GM19240 (cell line): ENCODE measurements around the gene SDC1.
"Not testable (repeated sequence)": the region's sequence is repeated elsewhere in the genome, so short reads cannot be mapped to it uniquely, and the experiment has no call there.

Experiments used
- DNase-seq: peaks from one replicate; pipeline ENCODE4 v3.0.0; 2011; ENCODE audit warnings: low spot score; ENCODE audit not compliant: insufficient read length

The SDC1 gene

DNA sequence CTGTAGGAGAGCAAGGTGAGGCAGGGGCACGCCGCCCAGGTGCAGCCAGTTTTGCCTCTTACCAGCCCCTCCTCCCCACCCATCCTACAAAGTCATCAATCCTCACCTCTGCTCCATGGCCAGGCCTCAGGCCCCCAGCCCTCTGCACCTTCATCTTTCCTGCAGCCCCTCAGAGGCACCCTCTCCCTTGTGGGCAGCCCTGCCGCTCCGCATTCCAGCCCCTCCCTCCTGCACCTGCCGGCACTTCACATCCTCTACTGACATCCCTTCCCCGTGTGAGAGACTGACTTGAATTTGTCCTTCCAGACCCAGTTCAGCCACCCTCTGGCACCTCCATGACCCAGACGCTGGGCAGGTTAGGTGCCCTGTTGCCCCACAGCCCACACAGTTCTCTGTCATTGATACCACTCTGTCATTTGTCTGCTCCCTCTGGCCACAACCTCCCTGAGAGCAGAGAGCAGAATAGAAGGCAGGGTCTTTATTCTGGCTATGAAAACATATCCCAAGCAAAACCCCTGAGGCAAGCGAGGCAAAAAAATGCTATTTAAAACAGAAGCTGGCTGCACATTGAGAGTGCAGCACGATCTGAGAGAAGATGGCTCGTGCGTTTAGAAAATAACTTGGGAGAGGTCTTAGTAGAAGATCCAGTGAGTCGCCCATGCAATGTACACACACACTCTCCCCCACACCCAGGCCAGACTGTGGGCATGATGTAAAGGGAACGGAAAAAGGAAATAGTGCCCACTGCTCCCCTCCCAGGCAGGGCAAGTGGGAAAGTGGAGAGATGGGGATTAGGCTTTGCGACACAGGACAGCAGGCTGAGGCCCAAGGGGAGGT, 25.9 kb downstream of the SDC1 start:
- DNase-seq: no peak

DNA sequence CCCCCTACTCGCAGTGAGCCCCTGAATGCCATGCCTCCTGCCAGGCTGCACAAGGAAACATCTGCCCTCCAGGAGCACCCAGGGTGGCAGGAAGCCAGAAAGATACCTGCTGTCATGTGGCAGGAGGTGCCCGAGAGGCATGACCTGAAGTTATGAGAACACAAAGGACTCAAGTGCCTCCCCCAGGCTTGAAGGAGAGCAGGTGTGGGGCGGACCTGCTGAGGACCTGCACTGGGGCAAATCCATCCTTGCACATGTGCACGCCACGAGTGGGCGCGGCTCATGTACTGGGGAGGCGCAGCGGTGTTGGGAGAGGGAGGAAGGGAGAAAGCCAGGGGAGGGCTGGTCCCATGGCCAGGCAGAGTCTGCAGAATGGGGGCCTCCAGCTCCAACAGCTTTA, 26.9 kb downstream of the SDC1 start:
- no peak for DNase-seq

DNA sequence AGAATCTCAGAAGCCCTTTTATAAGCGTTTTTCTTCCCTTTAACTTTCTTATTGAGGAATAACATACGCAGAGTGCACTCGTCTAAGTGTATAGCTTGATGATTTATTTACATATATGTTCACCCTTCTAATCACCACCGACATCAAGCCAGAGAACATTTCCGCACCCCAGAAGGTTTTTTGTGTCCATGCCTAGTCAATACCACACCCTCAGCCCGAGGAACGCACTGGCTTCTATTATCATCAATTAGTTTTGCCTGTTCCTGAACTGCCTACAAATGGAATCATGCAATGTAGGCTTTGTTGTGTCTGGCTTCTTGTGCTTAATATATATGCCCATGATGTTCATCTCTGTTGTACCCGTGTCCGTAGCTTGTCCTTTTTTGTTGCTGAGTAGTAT, 27.7 kb downstream of the SDC1 start:
- no peak for DNase-seq

DNA sequence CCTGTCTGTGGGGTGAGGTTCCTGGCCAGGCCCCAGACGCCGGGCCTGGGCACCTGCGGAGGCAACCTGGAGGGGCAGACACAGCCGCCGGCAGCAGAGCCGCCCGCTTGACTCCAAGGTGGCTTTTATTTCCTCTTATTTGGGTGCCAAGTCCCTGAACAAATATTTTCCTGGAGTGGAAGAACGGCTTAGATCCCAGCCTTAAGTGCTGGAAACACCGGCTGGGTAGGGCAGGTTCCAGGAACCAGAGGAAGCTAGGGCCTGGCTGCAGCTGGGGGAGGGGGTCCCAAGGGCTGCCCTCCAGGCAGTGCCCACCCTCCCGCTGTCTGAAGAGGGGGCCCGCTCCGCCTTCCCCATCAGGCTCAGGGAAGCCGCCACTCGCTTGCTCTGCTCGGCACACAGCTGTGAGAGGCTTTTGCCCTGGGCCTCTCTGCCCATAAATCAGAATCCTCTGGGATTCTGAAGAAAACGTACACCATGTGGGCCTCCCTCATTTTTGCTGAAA, 28.2 kb downstream of the SDC1 start:
- no peak for DNase-seq

DNA sequence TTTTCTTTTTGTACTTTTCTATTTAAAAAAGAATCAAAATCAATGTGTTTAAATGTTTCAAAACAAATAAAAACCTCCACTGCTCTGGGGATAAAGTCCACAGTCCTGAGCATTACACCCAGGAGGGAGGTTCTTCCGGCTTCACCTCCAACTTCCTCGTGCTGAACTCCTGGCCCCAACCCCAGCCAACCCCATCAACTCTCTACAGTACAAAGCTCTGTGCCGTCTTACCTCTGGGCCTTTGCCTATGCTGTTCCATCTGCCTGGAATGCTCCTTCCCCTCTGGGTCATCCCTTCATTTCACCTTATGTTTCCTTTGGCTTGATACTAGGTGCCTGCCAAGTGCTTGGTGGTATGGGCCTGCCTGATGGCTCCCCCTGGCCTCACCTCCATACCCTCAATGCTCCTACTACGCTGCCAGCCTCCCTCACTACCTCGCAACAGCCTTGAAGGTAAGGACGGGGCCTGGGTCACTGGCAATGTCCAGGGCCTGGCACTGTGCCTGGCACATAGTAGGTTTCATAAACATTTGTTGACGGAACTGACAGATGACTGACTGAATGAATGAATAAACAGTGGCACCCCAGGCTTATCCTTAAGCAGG, 28.8 kb downstream of the SDC1 start:
- no peak for DNase-seq

DNA sequence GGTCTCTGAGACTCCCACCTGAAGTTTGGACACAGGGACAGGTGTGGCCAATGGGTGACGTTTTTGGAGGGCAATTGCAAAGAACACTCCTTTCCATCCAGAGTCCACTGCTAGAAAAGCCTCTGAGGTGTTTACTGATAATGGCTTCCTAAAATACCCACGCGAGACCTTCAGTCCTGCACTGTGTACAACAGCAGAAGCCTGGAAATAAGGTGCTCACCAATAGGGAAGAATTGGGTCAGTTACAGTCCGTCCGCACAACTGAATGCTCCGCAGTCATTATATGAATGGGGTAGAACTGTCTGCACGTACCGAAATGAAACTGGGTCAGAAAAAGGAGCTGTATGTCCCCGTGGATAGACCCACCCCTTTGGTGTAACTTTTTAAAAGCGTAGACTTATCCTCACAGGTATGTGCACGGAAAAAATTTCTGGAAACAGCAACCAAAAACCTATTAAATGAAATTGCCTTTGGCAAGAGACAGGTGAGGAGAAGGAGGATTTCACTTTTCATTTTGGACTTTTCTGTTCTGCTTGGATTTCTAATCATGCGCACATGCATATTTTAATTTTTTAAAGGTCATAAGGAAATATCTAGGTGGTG, 29.4 kb downstream of the SDC1 start:
- no peak for DNase-seq

DNA sequence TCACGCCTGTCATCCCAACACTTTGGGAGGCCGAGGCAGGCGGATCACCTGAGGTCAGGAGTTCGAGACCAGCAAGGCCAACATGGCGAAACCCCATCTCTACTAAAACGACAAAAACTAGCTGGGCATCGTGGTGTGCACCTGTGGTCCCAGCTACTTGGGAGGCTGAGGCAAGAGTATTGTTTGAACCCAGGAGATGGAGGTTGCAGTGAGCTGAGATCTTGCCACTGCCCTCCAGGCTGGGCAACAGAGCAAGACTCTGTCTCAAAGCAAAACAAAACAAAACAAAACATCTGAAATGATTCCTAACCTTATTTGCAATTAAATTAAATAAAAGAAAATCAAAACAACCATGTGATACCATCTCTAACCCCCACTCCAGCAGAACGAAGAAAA, 29.9 kb downstream of the SDC1 start:
- not testable (repeated sequence) for DNase-seq

DNA sequence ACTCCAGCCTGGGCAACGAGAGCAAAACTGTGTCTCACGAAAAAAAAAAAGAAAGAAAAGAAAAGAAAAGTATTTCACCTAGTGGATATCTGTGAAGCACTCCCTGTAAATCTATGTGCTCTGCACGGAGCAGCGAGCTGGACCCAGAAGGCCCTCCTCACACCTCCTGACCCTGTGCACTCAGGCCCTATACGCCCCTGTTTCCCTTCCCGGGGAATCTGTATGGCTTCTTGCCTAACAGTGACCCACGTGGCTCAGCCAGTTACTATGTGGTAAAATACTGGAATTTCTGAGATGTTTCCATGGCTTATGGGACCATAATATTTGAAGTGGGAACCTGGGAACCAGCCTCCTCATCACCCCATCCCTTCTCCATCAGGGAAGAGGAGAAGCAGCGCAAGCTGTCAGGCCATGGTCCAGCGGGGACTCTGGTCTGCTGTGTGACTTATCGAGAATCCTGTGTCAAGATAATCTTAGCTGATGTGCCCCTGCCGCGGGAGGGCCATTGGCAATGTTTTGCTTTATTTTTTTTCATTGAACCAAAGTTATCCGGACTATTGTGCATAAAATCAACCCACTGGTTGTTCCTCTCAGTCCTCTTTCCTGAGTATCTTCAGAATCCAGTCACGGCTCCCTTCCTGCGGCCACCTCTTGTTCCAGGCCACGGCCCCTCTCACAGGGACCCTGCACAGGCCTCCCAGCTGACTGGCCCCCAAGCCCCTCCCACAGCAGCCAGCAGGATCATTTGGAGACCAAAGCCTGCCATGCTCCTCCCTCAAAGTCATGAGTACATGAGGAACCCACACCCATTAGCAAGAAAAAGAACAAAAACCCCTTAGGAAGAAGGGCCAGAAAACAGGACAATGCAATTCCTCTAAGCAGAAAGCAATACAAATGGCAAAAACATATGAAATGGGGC, 30.6 kb downstream of the SDC1 start:
- no peak for DNase-seq

DNA sequence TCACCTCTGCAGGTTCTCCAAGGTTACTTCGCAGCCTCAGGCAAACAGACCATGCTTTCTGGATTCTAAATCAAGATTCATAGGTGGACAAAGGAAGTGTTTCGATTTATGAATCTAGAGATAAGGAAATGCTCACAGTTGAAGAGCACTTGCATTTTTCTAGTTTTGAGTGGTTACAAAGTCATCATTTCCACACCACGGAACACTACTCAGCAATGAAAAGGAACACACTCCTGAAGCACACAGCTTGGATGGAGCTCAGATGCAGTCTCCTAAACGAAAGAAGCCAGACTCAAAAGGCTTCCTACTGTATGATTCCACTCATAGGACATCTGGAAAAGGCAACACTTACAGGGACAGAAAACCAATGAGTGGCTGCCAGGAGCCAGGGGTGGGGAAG, 31.7 kb downstream of the SDC1 start:
- DNase-seq: no peak

DNA sequence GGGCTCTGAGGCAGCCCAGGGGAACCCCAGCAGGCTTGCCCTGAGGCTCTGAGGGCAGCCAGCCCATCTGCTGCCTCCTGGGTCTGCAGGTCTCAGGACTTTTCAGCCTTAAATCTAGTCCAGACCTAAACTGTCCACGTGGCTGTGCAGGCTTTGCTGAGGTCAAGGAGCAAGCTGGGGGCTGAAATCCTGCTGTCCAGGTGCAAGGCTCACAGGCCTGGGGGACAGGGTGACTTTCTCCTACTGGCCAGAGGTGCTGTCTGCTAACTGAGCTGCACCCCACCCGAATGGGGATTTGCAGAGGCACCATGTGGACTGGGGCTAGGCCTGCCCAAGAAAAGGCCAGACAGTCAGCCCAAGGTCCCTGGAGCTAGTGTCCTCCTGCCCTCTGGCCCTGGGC, 32.1 kb downstream of the SDC1 start:
- no peak for DNase-seq

DNA sequence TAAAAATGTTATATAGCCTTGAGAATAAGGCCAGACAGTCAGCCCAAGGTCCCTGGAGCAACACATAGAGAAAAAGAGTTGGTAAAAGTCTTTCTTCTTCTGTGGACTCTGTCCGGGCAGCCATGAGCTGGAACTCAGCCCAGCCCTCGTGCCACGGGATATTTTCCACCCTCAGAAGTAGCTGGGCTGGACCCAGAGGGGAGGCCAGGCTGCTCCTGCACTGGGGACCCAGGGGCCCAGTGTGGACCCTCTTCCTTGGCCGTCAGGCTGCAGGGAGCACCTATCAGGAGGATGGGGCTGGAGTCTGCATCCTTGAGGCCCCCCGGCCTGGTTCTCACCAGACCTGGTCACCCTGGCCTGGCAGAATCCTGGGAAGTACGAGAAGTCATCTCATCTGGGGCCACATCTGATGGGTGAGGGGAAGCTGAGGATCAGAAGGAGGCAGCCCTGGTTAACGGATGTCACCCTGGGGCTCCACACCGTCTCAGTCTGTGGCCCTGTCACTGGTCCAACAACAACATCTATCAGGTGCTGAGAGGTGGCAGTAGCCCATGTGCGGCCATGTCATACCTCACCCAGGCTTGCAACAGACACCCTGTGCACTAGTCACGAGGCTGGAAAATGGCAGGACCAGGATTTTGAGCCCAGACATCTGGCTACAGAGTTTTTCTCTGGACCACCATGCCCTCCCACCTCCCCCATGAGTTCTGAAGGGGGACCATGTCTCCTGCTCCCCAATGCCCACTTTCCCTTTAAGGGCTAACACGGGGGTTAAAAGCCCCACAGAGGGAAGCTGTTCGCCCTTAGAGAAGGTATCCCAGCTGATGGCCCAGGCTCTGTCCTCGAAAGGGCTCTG, 33.0 kb downstream of the SDC1 start:
- DNase-seq: no peak

DNA sequence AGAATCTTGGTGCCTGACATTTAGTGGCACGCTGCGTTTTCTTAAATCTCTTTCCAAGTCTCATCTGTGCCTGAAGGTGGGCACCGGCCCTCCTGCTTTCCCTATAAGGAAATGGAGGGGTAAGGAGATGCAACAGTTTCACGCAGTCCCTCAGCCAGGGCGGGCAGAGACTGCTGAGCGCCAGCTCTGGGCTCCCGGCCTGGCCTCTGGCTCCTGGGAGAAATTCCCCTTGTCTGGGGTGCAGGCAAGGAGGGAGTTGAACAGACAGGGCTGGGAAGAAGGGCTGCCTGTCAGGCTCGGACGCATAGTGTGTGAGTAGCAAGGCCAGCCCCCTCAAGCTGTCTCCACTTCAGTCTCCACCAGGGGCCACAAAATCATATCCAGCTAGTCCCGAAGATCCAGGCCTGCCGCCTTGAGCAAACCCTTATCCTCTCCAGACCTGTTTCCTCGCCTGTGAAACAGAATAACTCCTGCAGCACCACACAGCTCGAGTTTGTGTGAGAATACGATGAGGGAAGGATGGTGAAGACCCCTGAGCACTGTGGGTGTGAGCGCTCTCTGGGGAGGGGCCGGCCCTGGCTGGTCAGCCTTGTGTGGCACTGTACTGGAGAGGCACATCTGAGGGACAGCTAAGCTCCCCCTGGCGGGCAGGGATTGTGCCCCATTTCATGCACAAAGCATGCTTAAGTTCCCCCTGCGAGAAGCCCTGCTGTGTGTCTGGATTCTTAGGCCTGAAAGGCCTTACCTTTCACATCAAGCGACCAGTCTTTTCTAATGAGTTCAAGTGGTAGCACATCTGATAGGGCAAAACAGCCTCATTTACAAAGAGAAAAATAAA, 33.8 kb downstream of the SDC1 start:
- no peak for DNase-seq

DNA sequence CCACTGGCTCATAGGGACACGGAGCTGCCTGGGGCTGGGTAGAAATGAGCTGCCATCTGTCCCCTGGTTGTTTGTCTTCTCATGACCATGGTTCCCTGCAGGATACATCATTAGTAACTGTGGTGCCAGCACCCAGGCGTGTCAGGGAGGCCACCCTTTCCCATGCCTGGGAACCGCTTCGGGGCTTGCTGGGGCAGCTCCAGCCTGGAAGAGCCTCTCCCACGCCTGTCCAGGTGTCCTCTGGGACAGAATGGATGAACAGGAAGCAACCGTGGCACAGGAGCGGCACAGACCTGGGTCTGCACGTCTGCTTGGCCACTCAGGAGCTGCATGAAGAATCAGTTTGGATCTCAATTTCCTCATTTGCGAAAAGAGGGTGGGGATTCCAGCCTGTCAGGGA, 34.8 kb downstream of the SDC1 start:
- DNase-seq: no peak

DNA sequence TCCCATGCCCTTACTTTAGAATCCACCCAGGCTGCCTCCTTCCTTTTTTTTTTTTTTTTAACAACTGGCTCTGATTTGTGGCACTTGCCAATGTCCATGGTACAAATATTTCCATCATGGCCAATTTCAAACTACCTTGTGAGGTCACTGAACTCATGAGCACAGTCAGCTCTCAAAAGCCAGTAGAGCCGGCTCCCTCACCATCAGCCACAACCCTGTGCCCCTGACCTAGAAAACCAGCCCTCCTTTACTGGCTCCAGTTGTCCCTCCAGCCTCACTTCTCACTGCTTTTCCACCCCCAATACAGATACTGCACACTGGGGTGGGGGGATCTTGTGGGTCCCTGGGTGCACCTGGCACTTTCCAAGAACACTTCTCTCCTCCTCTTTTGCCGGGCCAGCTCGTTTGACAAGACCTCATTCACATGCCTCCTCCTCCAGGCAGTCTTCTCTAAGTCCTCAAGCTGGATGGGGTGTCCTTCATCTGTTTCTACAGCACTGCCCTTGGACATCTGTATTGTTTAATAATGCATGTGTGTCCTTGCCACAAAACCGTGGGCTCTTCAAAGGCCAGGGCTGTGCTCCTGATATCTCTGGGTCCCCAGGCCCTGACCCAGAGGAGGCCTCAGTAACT, 35.5 kb downstream of the SDC1 start:
- DNase-seq: no peak

DNA sequence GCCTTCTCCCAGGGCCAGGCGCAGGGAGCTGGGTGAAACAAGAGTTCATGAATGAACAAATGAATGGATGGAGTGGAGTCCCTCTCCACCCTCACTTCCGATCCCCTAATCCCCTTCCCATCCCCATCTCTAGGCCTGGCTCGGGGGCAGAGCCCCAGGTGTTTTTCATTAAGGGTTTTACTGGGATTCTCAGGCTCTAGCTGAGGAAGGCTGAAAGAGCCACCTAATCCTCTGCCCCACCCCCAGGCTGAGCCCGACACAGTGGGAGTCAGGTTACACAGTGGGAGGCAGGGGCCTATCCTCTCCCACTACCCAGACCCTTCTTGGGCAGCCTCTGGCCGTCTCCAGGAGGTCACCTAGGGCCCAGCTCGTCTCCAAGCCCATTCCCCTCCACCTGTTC, 36.1 kb downstream of the SDC1 start:
- no peak for DNase-seq

DNA sequence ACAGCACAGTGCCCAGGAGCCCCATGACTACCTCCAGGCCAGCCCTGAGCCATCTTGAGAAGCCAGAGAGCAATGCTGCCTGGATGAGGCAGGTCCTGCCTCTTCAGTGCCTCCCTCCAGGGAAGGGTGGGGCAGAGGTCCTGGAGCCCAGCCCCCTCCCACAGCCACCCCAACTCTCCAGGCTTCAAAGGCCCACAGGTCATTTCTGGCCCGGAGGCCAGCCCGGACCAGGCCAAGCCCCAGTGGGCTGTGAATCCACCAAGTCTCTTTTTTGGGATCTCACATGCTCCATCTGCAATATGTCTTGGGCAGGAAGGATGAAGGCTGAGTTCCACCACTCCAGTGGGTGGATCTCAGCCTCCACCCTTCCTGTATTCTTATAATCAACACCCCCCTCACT, 36.7 kb downstream of the SDC1 start:
- no peak for DNase-seq

DNA sequence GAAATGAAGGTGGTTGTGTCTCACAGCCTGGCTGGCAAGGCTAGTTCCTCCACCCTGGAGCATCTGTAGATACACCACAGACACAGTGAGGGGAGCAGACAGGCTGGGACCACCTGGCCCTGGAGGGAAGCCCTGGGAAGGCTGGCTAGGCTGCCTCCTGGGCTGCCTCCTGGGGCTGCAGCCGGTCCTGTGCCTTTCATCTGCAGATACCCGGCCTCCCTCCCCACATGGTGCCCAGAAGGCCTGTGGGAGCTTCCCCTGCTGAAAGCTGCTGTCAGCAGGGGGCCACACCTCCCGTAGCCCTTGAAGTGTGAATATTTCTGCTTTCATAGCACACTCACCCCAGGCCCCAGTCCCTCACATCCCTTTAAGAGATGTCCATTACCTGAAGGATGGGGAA, 37.6 kb downstream of the SDC1 start:
- no peak for DNase-seq

DNA sequence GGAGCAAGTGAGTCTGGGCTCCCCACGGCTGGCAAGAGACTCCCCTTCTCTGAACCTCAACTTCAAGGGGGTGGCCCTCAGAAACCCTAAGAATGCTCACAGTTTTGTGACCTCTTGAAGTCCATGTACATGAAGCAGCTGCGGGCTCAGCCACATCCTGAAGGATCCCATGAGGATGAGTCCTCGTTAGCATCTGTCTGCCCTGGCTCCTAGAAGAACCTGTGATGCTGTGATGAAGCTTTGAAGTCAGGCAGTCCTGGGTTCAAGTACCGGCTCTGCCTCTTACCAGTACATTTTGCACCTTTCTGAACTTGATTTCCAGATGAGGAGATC, 38.1 kb downstream of the SDC1 start:
- DNase-seq: no peak

DNA sequence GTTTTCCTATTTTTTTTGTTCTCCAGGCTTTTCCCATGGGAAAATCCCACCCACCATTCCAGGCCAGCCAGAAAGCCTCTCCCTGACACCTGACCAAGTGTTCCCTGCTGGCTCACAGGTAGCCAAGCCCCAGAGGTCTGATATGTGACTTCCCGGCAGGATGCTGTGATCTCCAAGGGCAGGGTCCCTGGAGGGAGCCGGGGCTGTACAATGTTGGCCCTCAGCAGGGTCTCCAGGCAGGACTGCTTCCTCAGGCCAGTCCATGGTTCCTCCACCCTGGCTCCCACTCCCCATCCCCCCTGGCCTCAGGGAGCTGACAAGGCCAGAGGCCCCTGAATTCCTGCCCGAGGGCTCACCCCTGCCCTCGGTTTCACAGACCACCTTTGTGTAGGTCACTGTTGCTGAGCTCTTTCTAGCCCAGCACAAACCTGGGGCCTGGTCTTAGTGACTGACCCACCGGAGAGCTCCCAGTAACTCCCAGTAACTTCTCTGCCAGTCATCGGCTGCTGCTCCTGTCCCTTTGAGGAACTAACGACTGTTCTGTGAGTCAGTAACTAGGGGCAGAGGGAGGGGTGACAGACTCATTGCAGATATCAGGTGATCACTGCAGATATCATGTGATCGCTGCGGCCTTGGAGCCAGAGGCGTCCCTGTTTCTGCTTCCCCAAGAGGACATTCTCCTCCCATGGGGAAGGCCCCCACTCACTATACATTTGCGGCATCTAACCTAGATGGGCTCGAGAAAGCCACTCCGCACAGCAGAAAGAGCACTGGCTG, 38.7 kb downstream of the SDC1 start:
- no peak for DNase-seq
